ENCODE results near the gene ARID5B.
A peak's percentile ranks its signal among the peaks of the same experiment; 100 is the strongest.

The ARID5B gene

GRCh38 chr10:61899997-61900828 is 1.3 kb upstream of the ARID5B start:
- no peak overlapping the region for H3K14ac ChIP-seq (ENCODE audit: low read length)
- peak overlapping the region; percentile 58 for H4K8ac ChIP-seq (ENCODE audit: low read depth, low read length)
- H2AK5ac ChIP-seq (ENCODE audit: low read length), result no peak overlapping the region
- no CpG with 5 or more reads among the region's 25 CpGs for WGBS (ENCODE audit: extremely low coverage, insufficient coverage, insufficient read length)
- peak overlapping the region; percentile 95 for H3K4me2 ChIP-seq (ENCODE audit: low read length)
- no peak overlapping the region for H4K12ac ChIP-seq (ENCODE audit: low read depth, low read length)
- peak; percentile 60 to 80 for DNase-seq
- H3K18ac ChIP-seq (ENCODE audit: low read length), result no peak overlapping the region
- H2BK120ac ChIP-seq (ENCODE audit: insufficient read depth, low read length, poor library complexity), result no peak overlapping the region
- H4K91ac ChIP-seq (ENCODE audit: low read depth, low read length), result no peak overlapping the region
- H3K9me3 ChIP-seq (ENCODE audit: insufficient read depth, low read depth, low read length), result no peaks in the 10 kb centered on the region
- H3K36me3 ChIP-seq (ENCODE audit: control insufficient read depth in 1 of 2, insufficient read depth in 2 of 2, low read length in 2 of 2), result no peaks in the 10 kb centered on the region
- peaks cover 4% of the 10 kb centered on the region in 2 experiments for H3K4me1 ChIP-seq (ENCODE audit: control insufficient read depth in 1 of 2, insufficient read depth in 2 of 2, low read length in 2 of 2)
- H3K9ac ChIP-seq (ENCODE audit: low read length), result peak overlapping the region; percentile 25
- H3K23ac ChIP-seq (ENCODE audit: low read length), result no peak overlapping the region
- peaks cover 4% of the 10 kb centered on the region for H3K79me2 ChIP-seq (ENCODE audit: control insufficient read depth, insufficient read depth, low read length, poor library complexity)
- H3K4ac ChIP-seq (ENCODE audit: low read depth, low read length), result no peak overlapping the region
- peaks cover 19% of the 10 kb centered on the region for H3K79me1 ChIP-seq (ENCODE audit: low read length)
- no peak overlapping the region for H3K27ac ChIP-seq (ENCODE audit: low read depth, low read length)
- H2AFZ ChIP-seq (ENCODE audit: insufficient read depth, low read length, poor library complexity), result peak overlapping the region; percentile 67
- no peak overlapping the region for H2BK12ac ChIP-seq (ENCODE audit: low read length)
- H3K27me3 ChIP-seq (ENCODE audit: insufficient read depth, low read length), result no peaks in the 10 kb centered on the region
- H3K4me3 ChIP-seq (ENCODE audit: low read depth, low read length), result no peak overlapping the region
- no peak overlapping the region for H2BK5ac ChIP-seq (ENCODE audit: low read depth, low read length, poor library complexity)

- Histone ChIP-seq H3K4me1 (ENCODE audit: control insufficient read depth in 1 of 2, insufficient read depth in 2 of 2, low read length in 2 of 2) (peaks cover 4% of the 10 kb centered on the region in 2 experiments), H2BK120ac (ENCODE audit: insufficient read depth, low read length, poor library complexity) (no peak overlapping the region), H3K18ac (ENCODE audit: low read length) (no peak overlapping the region), H3K4ac (ENCODE audit: low read depth, low read length) (no peak overlapping the region), H2BK12ac (ENCODE audit: low read length) (no peak overlapping the region), H3K79me2 (ENCODE audit: control insufficient read depth, insufficient read depth, low read length, poor library complexity) (peaks cover 4% of the 10 kb centered on the region), H3K9ac (ENCODE audit: low read length) (peak overlapping the region; percentile 76), H3K4me2 (ENCODE audit: low read length) (peak overlapping the region; percentile 95), H3K9me3 (ENCODE audit: insufficient read depth, low read depth, low read length) (no peaks in the 10 kb centered on the region), H3K4me3 (ENCODE audit: low read depth, low read length) (peak overlapping the region; percentile 67), H3K36me3 (ENCODE audit: control insufficient read depth in 1 of 2, insufficient read depth in 2 of 2, low read length in 2 of 2) (no peaks in the 10 kb centered on the region), H3K14ac (ENCODE audit: low read length) (no peak overlapping the region), H4K8ac (ENCODE audit: low read depth, low read length) (no peak overlapping the region), H2AK5ac (ENCODE audit: low read length) (no peak overlapping the region), H2BK5ac (ENCODE audit: low read depth, low read length, poor library complexity) (no peak overlapping the region), H2AFZ (ENCODE audit: insufficient read depth, low read length, poor library complexity) (no peak overlapping the region), H3K27ac (ENCODE audit: low read depth, low read length) (peak overlapping the region; percentile 65), H3K79me1 (ENCODE audit: low read length) (peaks cover 19% of the 10 kb centered on the region), H4K91ac (ENCODE audit: low read depth, low read length) (no peak overlapping the region), H3K27me3 (ENCODE audit: insufficient read depth, low read length) (no peaks in the 10 kb centered on the region), H4K12ac (ENCODE audit: low read depth, low read length) (no peak overlapping the region), H3K23ac (ENCODE audit: low read length) (no peak overlapping the region)
- peak; percentile 42 to 64 for DNase-seq
- WGBS (ENCODE audit: extremely low coverage, insufficient coverage, insufficient read length), result no CpG with 5 or more reads among the region's 14 CpGs
Measured at GRCh38 chr10:61901829-61902444, 438 bp downstream of the ARID5B start.

- H3K4me2 ChIP-seq (ENCODE audit: low read length), result peak overlapping the region; percentile 95
- no peak overlapping the region for H2AFZ ChIP-seq (ENCODE audit: insufficient read depth, low read length, poor library complexity)
- H3K79me2 ChIP-seq (ENCODE audit: control insufficient read depth, insufficient read depth, low read length, poor library complexity), result peaks cover 2% of the 10 kb centered on the region
- DNase-seq, result peak; percentile 58 to 74
- H2BK12ac ChIP-seq (ENCODE audit: low read length), result no peak overlapping the region
- H3K27ac ChIP-seq (ENCODE audit: low read depth, low read length), result peak overlapping the region; percentile 90
- H4K91ac ChIP-seq (ENCODE audit: low read depth, low read length), result no peak overlapping the region
- H3K36me3 ChIP-seq (ENCODE audit: control insufficient read depth in 1 of 2, insufficient read depth in 2 of 2, low read length in 2 of 2), result no peaks in the 10 kb centered on the region
- no peak overlapping the region for H2BK5ac ChIP-seq (ENCODE audit: low read depth, low read length, poor library complexity)
- H3K27me3 ChIP-seq (ENCODE audit: insufficient read depth, low read length), result no peaks in the 10 kb centered on the region
- H3K4me3 ChIP-seq (ENCODE audit: low read depth, low read length), result peak overlapping the region; percentile 87
- H3K18ac ChIP-seq (ENCODE audit: low read length), result no peak overlapping the region
- no peak overlapping the region for H3K14ac ChIP-seq (ENCODE audit: low read length)
- no peak overlapping the region for H3K4ac ChIP-seq (ENCODE audit: low read depth, low read length)
- H3K9me3 ChIP-seq (ENCODE audit: insufficient read depth, low read depth, low read length), result no peaks in the 10 kb centered on the region
- H3K9ac ChIP-seq (ENCODE audit: low read length), result peak overlapping the region; percentile 76
- H4K8ac ChIP-seq (ENCODE audit: low read depth, low read length), result no peak overlapping the region
- H2AK5ac ChIP-seq (ENCODE audit: low read length), result no peak overlapping the region
- peaks cover 13% of the 10 kb centered on the region for H3K79me1 ChIP-seq (ENCODE audit: low read length)
- no peak overlapping the region for H3K23ac ChIP-seq (ENCODE audit: low read length)
- H3K4me1 ChIP-seq (ENCODE audit: control insufficient read depth in 1 of 2, insufficient read depth in 2 of 2, low read length in 2 of 2), result no peaks in the 10 kb centered on the region
- H4K12ac ChIP-seq (ENCODE audit: low read depth, low read length), result no peak overlapping the region
- WGBS (ENCODE audit: extremely low coverage, insufficient coverage, insufficient read length), result no CpG with 5 or more reads among the region's 25 CpGs
- no peak overlapping the region for H2BK120ac ChIP-seq (ENCODE audit: insufficient read depth, low read length, poor library complexity)
Measured at GRCh38 chr10:61902445-61903220, 1.1 kb downstream of the ARID5B start.

GRCh38 chr10:61903221-61903927 is 1.9 kb downstream of the ARID5B start:
- H3K36me3 ChIP-seq (ENCODE audit: control insufficient read depth in 1 of 2, insufficient read depth in 2 of 2, low read length in 2 of 2), result peaks cover 0 to 1% of the 10 kb centered on the region in 2 experiments
- no CpG with 5 or more reads among the region's 56 CpGs for WGBS (ENCODE audit: extremely low coverage, insufficient coverage, insufficient read length)

More at GRCh38 chr10:61903221-61903927, 1.9 kb downstream of the ARID5B start:
- peak overlapping the region; percentile 94 for H2BK120ac ChIP-seq (ENCODE audit: insufficient read depth, low read length, poor library complexity)
- H3K14ac ChIP-seq (ENCODE audit: low read length), result peak overlapping the region; percentile 86
- H2AFZ ChIP-seq (ENCODE audit: insufficient read depth, low read length, poor library complexity), result peak overlapping the region; percentile 86
- H3K4ac ChIP-seq (ENCODE audit: low read depth, low read length), result peak overlapping the region; percentile 53
- H2AK5ac ChIP-seq (ENCODE audit: low read length), result peak overlapping the region; percentile 76
- no peaks in the 10 kb centered on the region for H3K4me1 ChIP-seq (ENCODE audit: control insufficient read depth in 1 of 2, insufficient read depth in 2 of 2, low read length in 2 of 2)
- peak overlapping the region; percentile 87 for H4K91ac ChIP-seq (ENCODE audit: low read depth, low read length)
- H4K8ac ChIP-seq (ENCODE audit: low read depth, low read length), result peak overlapping the region; percentile 74
- H3K79me1 ChIP-seq (ENCODE audit: low read length), result peaks cover 13% of the 10 kb centered on the region
- H4K12ac ChIP-seq (ENCODE audit: low read depth, low read length), result peak overlapping the region; percentile 70
- peak overlapping the region; percentile 93 for H3K9ac ChIP-seq (ENCODE audit: low read length)
- peak overlapping the region; percentile 87 for H3K4me3 ChIP-seq (ENCODE audit: low read depth, low read length)
- H3K27ac ChIP-seq (ENCODE audit: low read depth, low read length), result peak overlapping the region; percentile 90
- peak overlapping the region; percentile 97 for H3K18ac ChIP-seq (ENCODE audit: low read length)
- H3K23ac ChIP-seq (ENCODE audit: low read length), result no peak overlapping the region
- no peaks in the 10 kb centered on the region for H3K9me3 ChIP-seq (ENCODE audit: insufficient read depth, low read depth, low read length)
- peak; percentile 50 to 63 for DNase-seq
- peaks cover 2% of the 10 kb centered on the region for H3K79me2 ChIP-seq (ENCODE audit: control insufficient read depth, insufficient read depth, low read length, poor library complexity)
- H2BK5ac ChIP-seq (ENCODE audit: low read depth, low read length, poor library complexity), result peak overlapping the region; percentile 88
- peak overlapping the region; percentile 86 for H2BK12ac ChIP-seq (ENCODE audit: low read length)
- peak overlapping the region; percentile 95 for H3K4me2 ChIP-seq (ENCODE audit: low read length)
- H3K27me3 ChIP-seq (ENCODE audit: insufficient read depth, low read length), result no peaks in the 10 kb centered on the region
